DOHH2 (cell line): ENCODE results near the gene RNF135.
A peak's percentile ranks its signal among the peaks of the same experiment; 100 is the strongest.
"Not testable (repeated sequence)": the region's sequence is repeated elsewhere in the genome, so short reads cannot be mapped to it uniquely, and the experiment has no call there.

ENCODE experiments used
- H3F3A ChIP-seq: fragments of 200-600 bp; sonication (generic), shearing (Covaris generic); 2 replicates; pipeline ENCODE4 v1.6.0; 2016; ENCODE audit warnings: antibody characterized with exemption, mild to moderate bottlenecking; ENCODE audit not compliant: control insufficient read depth, insufficient read depth
- H3K27ac ChIP-seq: fragments of 200-600 bp; sonication (generic); 2 replicates; pipeline ENCODE4 v1.5.1; 2014; ENCODE audit warnings: low read depth, mild to moderate bottlenecking, low read length, moderate library complexity
- H3K27me3 ChIP-seq: fragments of 200-600 bp; sonication (generic); 2 replicates; pipeline ENCODE4 v1.6.1; 2014; ENCODE audit warnings: mild to moderate bottlenecking, low read length, mixed read lengths; ENCODE audit not compliant: control insufficient read depth
- H3K36me3 ChIP-seq: fragments of 200-600 bp; sonication (generic); 2 replicates; pipeline ENCODE4 v1.6.1; 2014; ENCODE audit warnings: mild to moderate bottlenecking, low read length, moderate library complexity, mixed read lengths; ENCODE audit not compliant: control insufficient read depth
- H3K4me1 ChIP-seq: fragments of 200-600 bp; sonication (generic); 2 replicates; pipeline ENCODE4 v1.6.1; 2014; ENCODE audit warnings: mild to moderate bottlenecking, low read length, mixed read lengths; ENCODE audit not compliant: control insufficient read depth
- H3K4me2 ChIP-seq: fragments of 200-600 bp; sonication (generic); 2 replicates; pipeline ENCODE4 v1.6.0; 2014; ENCODE audit warnings: mild to moderate bottlenecking, low read length, moderate library complexity
- H3K4me3 ChIP-seq: fragments of 200-600 bp; sonication (generic); 2 replicates; pipeline ENCODE4 v1.5.1; 2014; ENCODE audit warnings: mild to moderate bottlenecking, low read length, mixed read lengths
- H3K79me2 ChIP-seq: fragments of 200-600 bp; sonication (generic); 2 replicates; pipeline ENCODE4 v1.6.1; 2014; ENCODE audit warnings: mild to moderate bottlenecking, low read length, mixed read lengths; ENCODE audit not compliant: control insufficient read depth
- H3K9me2 ChIP-seq: fragments of 200-600 bp; sonication (generic); replicated peaks from 2 replicates; pipeline ENCODE4 v1.6.1; 2014; ENCODE audit warnings: mild to moderate bottlenecking, low read length, mixed read lengths; ENCODE audit not compliant: control insufficient read depth
- H3K9me3 ChIP-seq: fragments of 200-600 bp; sonication (generic); 2 replicates; pipeline ENCODE4 v1.6.1; 2014; ENCODE audit warnings: antibody characterized with exemption, low read length, mixed read lengths; ENCODE audit not compliant: control insufficient read depth, insufficient read depth
- H4K20me1 ChIP-seq: fragments of 200-600 bp; sonication (generic); 2 replicates; pipeline ENCODE4 v1.6.0; 2014; ENCODE audit warnings: low read depth, mild to moderate bottlenecking, antibody characterized with exemption, low read length, moderate library complexity; ENCODE audit not compliant: control insufficient read depth, insufficient read depth
- CTCF ChIP-seq: fragments of 200-600 bp; sonication (generic); IDR thresholded peaks from one replicate; pipeline ENCODE4 v1.5.1; 2014; ENCODE audit warnings: antibody characterized with exemption, mild to moderate bottlenecking, low read depth, low read length; ENCODE audit not compliant: poor library complexity, severe bottlenecking
- EZH2phosphoT487 ChIP-seq: fragments of 200-600 bp; sonication (generic); IDR thresholded peaks from 2 replicates; pipeline ENCODE4 v1.6.1; 2017; ENCODE audit warnings: borderline replicate concordance, mild to moderate bottlenecking, antibody characterized with exemption, low read length, moderate library complexity, mixed read lengths

Gene RNF135

DNA sequence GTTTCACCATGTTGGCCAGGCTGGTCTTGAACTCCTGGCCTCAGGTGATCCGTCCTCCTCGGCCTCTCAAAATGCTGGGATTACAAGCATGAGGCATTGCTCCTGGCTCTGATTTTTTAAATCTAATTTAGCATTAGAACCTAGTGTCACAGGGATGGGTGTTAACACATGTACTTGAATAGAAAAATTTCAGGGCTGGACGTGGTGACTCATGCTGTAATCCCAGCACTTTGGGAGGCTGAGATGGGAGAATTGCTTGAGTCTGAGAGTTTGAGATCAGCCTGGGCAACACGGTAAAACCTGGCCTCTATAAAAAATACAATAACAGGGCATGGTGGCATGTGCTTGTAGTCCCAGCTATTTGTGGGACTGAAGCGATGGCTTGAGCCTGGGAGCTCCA, 6.0 kb upstream of the RNF135 start:
- Histone ChIP-seq H3K27ac (no peak overlapping the region), H4K20me1 (no peaks in the 10 kb centered on the region), H3F3A (peaks cover 27% of the 10 kb centered on the region), H3K36me3 (no peaks in the 10 kb centered on the region), H3K79me2 (no peaks in the 10 kb centered on the region), H3K4me3 (no peak overlapping the region), H3K4me1 (peaks cover 55% of the 10 kb centered on the region), H3K9me2 (no peaks in the 10 kb centered on the region), H3K9me3 (no peaks in the 10 kb centered on the region), H3K27me3 (no peaks in the 10 kb centered on the region), H3K4me2 (no peak overlapping the region)
- TF ChIP-seq CTCF = no peak
- no peak for TF ChIP-seq EZH2phosphoT487

GRCh38 chr17:30965686-30966085, 5.2 kb upstream of the RNF135 start:
- TF ChIP-seq EZH2phosphoT487 = no peak
- no peak for TF ChIP-seq CTCF
- Histone ChIP-seq H3F3A (peaks cover 30% of the 10 kb centered on the region), H3K4me3 (no peak overlapping the region), H3K9me3 (no peaks in the 10 kb centered on the region), H3K9me2 (no peaks in the 10 kb centered on the region), H3K27me3 (no peaks in the 10 kb centered on the region), H3K36me3 (no peaks in the 10 kb centered on the region), H3K79me2 (peaks cover 3% of the 10 kb centered on the region; the same call in 1 of the 2 replicates), H3K4me2 (no peak overlapping the region), H4K20me1 (no peaks in the 10 kb centered on the region), H3K4me1 (peaks cover 57% of the 10 kb centered on the region), H3K27ac (no peak overlapping the region)

DNA sequence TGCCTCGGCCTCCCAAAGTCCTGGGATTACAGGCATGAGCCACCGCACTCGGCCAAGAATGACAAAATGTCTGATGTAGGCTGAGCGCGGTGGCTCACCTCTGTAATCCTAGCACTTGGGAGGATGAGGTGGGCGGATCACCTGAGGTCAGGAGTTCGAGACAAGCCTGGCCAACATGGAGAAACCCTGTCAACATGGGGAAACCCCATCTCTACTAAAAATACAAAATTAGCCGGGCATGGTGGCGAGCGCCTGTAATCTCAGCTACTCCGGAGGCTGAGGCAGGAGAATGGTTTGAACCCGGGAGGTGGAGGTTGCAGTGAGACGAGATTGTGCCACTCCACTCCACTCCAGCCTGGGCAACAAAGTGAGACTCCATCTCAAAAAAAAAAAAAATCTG, 2.9 kb upstream of the RNF135 start:
- not testable (repeated sequence) for H3K9me2 ChIP-seq, H4K20me1 ChIP-seq, H3K27me3 ChIP-seq, H3K9me3 ChIP-seq
- H3K36me3 ChIP-seq = peaks cover 14% of the 10 kb centered on the region
- peaks cover 24% of the 10 kb centered on the region for H3K79me2 ChIP-seq
- peak overlapping the region; percentile 74 for H3K27ac ChIP-seq
- peaks cover 49% of the 10 kb centered on the region for H3K4me1 ChIP-seq
- H3F3A ChIP-seq = peaks cover 30% of the 10 kb centered on the region
- peak overlapping the region; percentile 63 for H3K4me3 ChIP-seq
- peak overlapping the region; percentile 50 for H3K4me2 ChIP-seq

DNA sequence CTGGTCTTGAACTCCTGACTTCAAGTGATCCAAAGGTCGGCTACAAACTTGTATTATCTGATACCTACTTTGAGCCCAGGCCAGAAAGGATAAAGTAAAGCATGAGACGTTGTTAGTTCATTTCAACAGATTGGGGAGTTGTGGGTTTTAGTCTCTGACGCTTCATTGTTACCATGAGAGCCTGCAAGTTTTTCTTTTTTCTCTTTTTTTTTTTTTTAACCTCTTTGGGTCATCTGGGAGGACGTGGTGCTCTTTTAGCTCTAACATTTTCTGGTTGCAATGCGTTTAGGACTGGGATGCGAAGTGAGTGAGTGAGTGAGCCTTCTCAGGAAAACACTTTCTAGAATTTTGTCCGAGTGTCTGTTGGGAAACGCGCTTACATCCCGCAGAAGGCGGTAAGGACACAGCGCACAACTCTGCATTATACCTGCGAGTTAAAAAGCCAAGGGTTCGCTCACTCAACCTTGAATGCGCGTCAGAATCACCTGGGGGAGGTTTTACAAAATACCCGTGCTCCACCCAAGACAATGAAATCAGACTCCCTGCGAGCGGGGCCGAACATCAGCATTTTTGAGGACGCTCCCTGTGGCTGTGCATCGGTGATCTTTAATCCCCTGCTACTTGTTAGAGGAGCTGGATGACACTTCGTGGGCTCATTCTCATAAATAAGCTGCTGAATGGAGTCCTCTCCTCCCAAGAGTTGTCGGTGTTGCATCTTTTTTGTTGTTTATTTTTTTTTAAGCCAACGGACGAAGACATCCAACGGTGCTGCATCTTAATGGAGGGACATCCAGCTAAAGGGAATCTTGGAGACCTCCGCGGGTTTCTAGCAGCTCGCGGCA, 629 bp upstream of the RNF135 start:
- Histone ChIP-seq H3K4me1 (peaks cover 57% of the 10 kb centered on the region), H3K27me3 (no peaks in the 10 kb centered on the region), H4K20me1 (no peaks in the 10 kb centered on the region), H3K27ac (peak overlapping the region; percentile 98), H3K4me3 (peak overlapping the region; percentile 85), H3K4me2 (peak overlapping the region; percentile 89), H3K9me2 (no peaks in the 10 kb centered on the region), H3K79me2 (peaks cover 43% of the 10 kb centered on the region), H3F3A (peaks cover 33% of the 10 kb centered on the region), H3K9me3 (peaks cover 4% of the 10 kb centered on the region; the same call in 1 of the 2 replicates), H3K36me3 (peaks cover 30% of the 10 kb centered on the region)
- no peak for TF ChIP-seq EZH2phosphoT487
- no peak for TF ChIP-seq CTCF
